Measurements from ENCODE around the gene WNT16.

DNA sequence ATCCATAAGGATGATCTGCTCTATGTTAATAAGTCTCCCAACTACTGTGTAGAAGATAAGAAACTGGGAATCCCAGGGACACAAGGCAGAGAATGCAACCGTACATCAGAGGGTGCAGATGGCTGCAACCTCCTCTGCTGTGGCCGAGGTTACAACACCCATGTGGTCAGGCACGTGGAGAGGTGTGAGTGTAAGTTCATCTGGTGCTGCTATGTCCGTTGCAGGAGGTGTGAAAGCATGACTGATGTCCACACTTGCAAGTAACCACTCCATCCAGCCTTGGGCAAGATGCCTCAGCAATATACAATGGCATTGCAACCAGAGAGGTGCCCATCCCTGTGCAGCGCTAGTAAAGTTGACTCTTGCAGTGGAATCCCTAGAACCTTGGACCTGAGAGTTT, 10.3 kb downstream of the WNT16 start:
- TF ChIP-seq, protein P1, sequence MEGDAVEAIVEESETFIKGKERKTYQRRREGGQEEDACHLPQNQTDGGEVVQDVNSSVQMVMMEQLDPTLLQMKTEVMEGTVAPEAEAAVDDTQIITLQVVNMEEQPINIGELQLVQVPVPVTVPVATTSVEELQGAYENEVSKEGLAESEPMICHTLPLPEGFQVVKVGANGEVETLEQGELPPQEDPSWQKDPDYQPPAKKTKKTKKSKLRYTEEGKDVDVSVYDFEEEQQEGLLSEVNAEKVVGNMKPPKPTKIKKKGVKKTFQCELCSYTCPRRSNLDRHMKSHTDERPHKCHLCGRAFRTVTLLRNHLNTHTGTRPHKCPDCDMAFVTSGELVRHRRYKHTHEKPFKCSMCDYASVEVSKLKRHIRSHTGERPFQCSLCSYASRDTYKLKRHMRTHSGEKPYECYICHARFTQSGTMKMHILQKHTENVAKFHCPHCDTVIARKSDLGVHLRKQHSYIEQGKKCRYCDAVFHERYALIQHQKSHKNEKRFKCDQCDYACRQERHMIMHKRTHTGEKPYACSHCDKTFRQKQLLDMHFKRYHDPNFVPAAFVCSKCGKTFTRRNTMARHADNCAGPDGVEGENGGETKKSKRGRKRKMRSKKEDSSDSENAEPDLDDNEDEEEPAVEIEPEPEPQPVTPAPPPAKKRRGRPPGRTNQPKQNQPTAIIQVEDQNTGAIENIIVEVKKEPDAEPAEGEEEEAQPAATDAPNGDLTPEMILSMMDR (conservative IDR thresholded peaks at IDR 0.05 in 1 of 2, IDR thresholded peaks at IDR 0.05 in 1 of 2; ENCODE audit: low read depth in 1 of 2, low read length in 2 of 2) = no peak
- no peak for TF ChIP-seq EZH2 (IDR thresholded peaks at IDR 0.05; ENCODE audit: low read length, missing control alignments)

Data from fibroblast of lung (primary cell).